GM21515 (cell line): Measurements from ENCODE around the gene UFC1.

Source experiments
- ATAC-seq: cut with Tn5 transposase; IDR thresholded peaks from one replicate; pipeline ENCODE4 v1.9.1; 2021; ENCODE audit not compliant: unreplicated experiment

UFC1 gene

GRCh38 chr1:161133220-161133740 lies 20.5 kb upstream of the UFC1 start:
- peak; percentile 3 for ATAC-seq

DNA sequence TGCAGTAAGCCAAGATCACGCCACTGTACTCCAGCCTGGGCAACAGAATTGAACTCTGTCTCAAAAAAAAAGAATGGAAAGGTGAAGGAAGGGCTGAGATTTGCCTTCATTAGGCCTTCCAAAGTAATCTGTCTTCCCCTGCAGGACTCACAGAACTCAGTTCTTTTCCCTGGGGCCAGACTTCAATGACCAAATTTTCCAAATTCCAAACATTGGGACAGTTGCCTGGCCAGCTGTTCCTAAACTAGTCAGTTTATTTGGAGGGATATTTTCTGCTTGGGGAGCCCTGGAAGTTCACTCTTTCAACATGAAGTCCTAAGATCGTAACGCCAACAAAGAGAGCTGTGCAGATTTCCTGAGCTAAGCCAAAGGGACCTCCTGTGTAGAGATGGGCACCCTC lies 15.9 kb upstream of the UFC1 start:
- ATAC-seq: no peak

DNA sequence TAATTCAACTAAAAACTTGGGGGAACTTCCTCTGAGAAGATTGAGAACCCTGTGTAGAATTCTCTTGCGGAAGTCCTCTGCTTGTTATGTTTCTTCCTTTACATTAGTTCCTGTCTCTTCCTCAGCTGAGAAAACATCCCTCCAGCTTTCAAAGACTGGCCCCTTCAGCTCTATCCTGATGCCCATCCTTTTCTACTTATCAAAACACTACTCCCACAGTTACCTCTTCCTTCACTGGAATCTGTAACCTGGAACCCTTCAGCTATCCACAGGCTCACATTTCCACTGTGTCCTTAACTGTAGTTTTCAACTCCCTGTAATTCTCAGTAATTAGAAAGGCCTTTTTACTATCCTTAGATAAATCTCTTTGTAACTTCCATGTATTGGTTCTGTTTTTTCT lies 15.3 kb upstream of the UFC1 start:
- no peak for ATAC-seq

- ATAC-seq: no peak
Observed at GRCh38 chr1:161139766-161140165, 14.0 kb upstream of the UFC1 start.

- ATAC-seq: no peak
Observed at GRCh38 chr1:161140755-161141400, 12.9 kb upstream of the UFC1 start.

GRCh38 chr1:161145832-161146231 lies 7.9 kb upstream of the UFC1 start:
- no peak for ATAC-seq

- ATAC-seq: no peak
Observed at GRCh38 chr1:161153176-161153575, 602 bp upstream of the UFC1 start.

GRCh38 chr1:161157867-161158266 lies 4.1 kb downstream of the UFC1 start:
- no peak for ATAC-seq

GRCh38 chr1:161158316-161159010 lies 4.7 kb downstream of the UFC1 start:
- no peak for ATAC-seq

DNA sequence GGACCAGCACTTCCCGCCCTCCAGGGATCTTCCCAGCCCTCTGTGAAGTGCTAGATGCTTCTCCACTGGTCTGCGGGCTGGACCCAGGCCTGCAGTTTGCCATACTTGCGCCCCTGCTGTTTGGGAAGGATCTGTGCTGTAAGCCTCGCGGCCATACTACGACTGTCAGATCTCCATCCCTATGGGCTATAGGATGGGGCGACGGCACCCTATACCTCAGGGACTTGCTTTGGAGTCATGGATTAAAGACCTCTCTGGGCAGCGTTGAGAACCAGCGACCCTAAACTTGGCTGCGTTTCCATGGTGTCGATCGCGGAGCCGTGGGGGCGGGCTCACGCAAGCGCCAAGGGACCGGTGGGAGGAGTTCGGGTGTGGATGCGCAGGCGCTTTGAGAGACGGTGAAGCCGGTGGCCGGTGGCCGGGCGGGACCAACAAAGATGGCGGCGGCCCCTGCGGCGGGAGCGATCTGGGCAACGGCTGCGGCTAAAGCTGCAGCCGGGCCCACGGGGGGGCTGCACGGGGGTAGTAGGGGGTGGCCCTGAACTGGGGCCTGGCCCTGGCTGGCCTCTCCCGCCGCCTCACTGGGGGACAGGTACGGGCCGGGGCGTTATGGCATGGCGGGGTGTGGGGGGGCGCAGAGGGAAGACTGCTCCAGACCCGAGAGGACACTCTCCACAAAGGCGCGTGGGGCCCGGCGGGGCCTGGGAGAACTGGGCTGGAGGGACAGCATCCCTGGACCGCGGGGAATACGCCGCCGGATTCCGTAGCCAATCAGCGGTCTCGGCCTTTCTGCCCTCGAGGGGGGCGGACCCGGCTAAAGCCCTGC lies 5.5 kb downstream of the UFC1 start, which contains the start of gene USP21:
Gene USP21 (plus strand): TSS at position 414 of the 826 bp plus-strand sequence. CDS start 1,141 bp downstream, outside the sequence.
- ATAC-seq: peak; percentile 73

DNA sequence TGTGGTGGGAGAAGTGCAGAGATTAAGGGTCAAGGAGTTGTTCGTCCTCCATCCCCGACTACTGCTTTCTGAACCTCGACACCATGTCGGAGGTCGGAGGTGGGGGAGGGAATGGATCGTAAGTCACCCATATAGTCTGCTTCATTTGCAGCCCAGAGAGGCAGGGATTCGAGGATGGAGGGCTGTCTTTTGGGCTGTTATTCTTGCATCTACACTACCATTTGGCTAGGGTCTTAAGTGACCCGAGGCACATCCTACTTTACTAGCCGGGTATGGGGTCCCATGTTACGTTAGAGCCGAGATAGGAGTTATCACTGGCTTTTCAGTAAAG lies 6.1 kb downstream of the UFC1 start:
- no peak for ATAC-seq

DNA sequence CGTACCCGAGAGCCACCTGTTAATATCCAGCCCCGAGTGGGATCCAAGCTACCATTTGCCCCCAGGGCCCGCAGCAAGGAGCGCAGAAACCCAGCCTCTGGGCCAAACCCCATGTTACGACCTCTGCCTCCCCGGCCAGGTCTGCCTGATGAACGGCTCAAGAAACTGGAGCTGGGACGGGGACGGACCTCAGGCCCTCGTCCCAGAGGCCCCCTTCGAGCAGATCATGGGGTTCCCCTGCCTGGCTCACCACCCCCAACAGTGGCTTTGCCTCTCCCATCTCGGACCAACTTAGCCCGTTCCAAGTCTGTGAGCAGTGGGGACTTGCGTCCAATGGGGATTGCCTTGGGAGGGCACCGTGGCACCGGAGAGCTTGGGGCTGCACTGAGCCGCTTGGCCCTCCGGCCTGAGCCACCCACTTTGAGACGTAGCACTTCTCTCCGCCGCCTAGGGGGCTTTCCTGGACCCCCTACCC lies 6.9 kb downstream of the UFC1 start:
- ATAC-seq: no peak

- ATAC-seq: no peak
Observed at GRCh38 chr1:161161652-161162051, 7.9 kb downstream of the UFC1 start.

DNA sequence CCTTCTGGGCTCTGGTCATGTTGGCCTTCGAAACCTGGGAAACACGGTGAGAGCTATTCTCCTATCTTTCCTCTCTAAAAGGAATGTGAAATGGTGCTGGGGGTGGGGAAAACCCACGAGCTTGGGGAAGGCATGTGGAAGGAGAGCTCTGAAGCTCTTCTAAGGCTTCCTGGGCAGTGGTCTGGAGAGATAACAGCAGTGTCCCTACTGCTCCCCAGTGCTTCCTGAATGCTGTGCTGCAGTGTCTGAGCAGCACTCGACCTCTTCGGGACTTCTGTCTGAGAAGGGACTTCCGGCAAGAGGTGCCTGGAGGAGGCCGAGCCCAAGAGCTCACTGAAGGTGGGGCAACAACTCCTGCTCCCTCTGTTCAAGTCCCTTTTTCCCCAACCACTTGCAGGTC lies 8.3 kb downstream of the UFC1 start:
- no peak for ATAC-seq

GRCh38 chr1:161162806-161163205 lies 9.0 kb downstream of the UFC1 start:
- ATAC-seq: no peak

DNA sequence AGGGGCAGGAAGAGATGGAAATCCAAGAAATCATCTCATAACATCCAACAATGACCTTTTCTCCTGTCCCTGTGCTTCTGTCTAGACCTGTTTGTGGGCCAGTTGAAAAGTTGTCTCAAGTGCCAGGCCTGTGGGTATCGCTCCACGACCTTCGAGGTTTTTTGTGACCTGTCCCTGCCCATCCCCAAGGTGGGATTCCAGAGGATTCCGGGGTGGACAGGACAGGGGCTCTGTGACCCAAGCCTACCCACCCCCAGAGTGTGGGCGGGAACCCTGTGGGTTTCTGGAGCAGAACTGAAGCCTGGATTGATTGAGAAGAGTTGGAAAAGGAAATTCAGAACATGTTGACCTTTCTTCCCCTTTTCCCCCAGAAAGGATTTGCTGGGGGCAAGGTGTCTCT lies 10.0 kb downstream of the UFC1 start:
- ATAC-seq: no peak

DNA sequence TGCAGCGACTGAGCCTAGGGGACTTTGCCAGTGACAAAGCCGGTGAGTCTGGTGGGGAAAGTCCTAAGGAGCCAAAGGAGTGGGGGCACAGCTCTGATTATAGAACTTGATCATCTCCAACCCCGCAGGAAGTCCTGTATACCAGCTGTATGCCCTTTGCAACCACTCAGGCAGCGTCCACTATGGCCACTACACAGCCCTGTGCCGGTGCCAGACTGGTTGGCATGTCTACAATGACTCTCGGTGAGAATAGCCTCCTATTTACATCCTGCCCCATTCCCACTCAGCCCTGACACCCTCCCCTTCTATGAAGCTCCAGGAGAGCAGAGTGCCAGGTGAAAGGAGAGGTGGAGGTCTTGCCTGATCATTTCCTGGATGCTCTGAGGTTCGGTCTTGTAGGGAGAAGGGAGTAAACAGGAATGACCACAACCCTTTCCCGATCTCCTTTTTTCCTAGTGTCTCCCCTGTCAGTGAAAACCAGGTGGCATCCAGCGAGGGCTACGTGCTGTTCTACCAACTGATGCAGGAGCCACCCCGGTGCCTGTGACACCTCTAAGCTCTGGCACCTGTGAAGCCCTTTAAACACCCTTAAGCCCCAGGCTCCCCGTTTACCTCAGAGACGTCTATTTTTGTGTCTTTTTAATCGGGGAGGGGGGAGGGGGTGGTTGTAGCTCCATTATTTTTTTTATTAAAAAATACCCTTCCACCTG lies 11.3 kb downstream of the UFC1 start:
- ATAC-seq: no peak

DNA sequence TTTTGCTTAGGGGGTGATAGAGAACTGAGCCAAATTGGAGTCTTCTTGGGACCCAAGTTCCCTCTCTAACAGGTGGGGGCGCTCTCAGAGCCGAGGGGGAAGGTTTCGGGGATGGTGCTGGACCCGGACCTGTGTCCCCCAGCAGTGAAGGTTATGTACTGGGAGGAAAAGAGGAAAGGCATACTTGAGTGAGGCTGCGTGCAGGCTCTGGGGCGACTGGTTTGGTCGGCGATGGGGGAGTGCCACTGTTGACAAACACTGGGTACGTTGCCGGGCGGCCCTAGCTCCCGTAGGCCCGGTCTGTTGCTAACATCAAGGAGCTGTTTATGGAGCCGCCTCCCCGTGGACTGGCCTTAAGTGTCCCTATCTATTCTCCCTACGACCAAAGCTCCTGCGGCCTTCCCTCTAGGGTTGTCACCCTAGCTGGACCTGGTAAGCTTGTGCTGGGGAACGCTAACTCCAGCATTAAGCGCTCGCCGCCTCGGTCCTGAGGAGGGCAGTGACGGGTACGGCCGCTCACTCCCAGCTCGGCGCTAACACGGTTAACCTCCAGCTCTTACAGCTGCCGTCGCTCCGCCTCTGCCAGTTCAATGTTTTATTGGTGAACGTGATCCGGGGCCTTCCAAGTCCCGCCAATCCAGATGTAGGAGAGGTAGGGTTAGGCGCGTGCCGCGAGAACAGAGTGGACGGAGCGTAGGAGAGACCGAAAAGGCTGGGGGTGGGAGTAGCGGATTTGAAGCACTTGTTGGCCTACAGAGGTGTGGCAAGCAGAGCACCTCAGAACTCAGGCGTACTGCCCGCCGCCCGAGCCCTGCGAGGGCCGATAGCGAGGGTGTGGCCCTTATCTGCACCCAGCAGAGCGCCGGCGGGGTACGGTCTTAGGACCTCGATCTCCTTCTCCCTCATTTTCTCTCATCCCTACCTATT lies 12.2 kb downstream of the UFC1 start, which contains the start of gene PPOX:
Gene PPOX (plus strand): TSS at position 685 of the 927 bp plus-strand sequence. CDS start 422 bp downstream, outside the sequence.
- peak; percentile 89 for ATAC-seq

DNA sequence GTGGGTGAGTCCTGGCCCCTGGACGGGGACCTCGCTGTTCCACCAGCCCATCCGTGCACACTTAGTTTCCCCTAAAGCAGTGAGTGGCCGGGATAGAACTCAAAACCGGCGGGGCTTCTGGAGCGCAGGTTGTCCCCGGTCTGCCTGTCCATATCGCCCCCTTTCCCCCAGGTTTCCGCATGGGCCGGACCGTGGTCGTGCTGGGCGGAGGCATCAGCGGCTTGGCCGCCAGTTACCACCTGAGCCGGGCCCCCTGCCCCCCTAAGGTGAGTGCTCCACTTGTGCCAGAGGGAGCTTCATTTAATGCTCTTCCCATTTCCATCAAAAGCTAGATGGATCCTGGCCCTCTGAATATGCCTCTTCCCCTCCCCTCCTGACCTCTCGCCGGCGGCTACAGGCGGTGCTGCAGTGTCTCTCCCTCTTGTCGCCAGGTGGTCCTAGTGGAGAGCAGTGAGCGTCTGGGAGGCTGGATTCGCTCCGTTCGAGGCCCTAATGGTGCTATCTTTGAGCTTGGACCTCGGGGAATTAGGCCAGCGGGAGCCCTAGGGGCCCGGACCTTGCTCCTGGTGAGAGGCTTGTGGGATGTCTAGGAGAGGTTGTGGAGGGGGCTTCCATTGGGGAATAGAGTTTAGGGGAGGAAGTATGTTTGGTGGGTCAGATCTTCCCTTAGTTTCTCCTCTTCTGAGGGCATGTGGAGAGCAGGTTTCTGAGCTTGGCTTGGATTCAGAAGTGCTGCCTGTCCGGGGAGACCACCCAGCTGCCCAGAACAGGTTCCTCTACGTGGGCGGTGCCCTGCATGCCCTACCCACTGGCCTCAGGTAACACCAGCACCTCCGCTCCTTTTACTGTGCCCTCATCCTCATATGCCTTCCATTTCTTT lies 13.1 kb downstream of the UFC1 start:
- no peak for ATAC-seq
